ENCODE results near the gene SLCO2A1. TPM values are rescaled to one million over a fixed set of nuclear protein-coding genes. Genes with fewer than 3 reads are reported as not detected.

Gene SLCO2A1
- total RNA-seq, 1 donor: 0.36 TPM

DNA sequence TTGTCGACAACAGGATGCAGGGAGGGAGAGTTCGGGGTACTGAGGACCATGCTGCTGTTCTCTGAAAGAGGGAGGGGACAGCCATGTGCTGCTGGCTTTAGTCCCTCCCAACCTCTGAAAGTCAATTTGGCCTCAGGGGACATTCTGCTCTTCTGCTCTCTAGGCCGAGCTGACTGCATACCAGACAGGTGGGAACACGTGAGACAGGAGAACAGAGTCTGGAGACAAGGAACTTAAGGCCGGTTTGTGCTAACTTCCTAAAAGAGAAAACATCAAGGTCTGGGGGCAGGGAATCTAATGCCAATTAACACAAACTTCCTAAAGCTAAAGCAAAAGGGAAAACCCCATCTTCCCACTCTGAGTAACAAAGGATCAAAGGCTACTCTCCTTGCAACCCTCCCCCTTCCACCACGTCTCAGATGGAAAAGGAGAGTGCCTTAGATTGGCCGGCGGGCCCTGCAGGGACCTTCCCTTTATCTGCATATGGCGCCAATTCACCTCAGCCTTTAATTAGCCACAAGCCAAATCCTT is 41.0 kb downstream of the SLCO2A1 start:
- H2AFZ ChIP-seq (ENCODE audit: low read length): no peak overlapping the region
- no peak overlapping the region for H3K27ac ChIP-seq (ENCODE audit: low read depth, low read length)
- TF ChIP-seq, protein P1, sequence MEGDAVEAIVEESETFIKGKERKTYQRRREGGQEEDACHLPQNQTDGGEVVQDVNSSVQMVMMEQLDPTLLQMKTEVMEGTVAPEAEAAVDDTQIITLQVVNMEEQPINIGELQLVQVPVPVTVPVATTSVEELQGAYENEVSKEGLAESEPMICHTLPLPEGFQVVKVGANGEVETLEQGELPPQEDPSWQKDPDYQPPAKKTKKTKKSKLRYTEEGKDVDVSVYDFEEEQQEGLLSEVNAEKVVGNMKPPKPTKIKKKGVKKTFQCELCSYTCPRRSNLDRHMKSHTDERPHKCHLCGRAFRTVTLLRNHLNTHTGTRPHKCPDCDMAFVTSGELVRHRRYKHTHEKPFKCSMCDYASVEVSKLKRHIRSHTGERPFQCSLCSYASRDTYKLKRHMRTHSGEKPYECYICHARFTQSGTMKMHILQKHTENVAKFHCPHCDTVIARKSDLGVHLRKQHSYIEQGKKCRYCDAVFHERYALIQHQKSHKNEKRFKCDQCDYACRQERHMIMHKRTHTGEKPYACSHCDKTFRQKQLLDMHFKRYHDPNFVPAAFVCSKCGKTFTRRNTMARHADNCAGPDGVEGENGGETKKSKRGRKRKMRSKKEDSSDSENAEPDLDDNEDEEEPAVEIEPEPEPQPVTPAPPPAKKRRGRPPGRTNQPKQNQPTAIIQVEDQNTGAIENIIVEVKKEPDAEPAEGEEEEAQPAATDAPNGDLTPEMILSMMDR (IDR thresholded peaks at IDR 0.05; ENCODE audit: extremely low read depth, low read depth, low read length): no peak
- H3K4me1 ChIP-seq (ENCODE audit: insufficient read depth, low read length): peaks cover 8% of the 10 kb centered on the region
- no peak overlapping the region for H3K4me2 ChIP-seq (ENCODE audit: insufficient read depth, low read length)
- no peaks in the 10 kb centered on the region for H4K20me1 ChIP-seq (ENCODE audit: insufficient read depth, low read length)
- no peaks in the 10 kb centered on the region for H3K9me3 ChIP-seq (ENCODE audit: low read depth, low read length)
- H3K79me2 ChIP-seq (ENCODE audit: insufficient read depth, low read length): no peaks in the 10 kb centered on the region
- H3K36me3 ChIP-seq (ENCODE audit: insufficient read depth, low read length): no peaks in the 10 kb centered on the region
- H3K4me3 ChIP-seq (ENCODE audit: insufficient read depth, low read length): no peak overlapping the region
- peaks cover 18% of the 10 kb centered on the region for H3K27me3 ChIP-seq (ENCODE audit: insufficient read depth, low read length)
- DNase-seq (ENCODE audit: insufficient read length, low spot score, missing footprints): no peak

DNA sequence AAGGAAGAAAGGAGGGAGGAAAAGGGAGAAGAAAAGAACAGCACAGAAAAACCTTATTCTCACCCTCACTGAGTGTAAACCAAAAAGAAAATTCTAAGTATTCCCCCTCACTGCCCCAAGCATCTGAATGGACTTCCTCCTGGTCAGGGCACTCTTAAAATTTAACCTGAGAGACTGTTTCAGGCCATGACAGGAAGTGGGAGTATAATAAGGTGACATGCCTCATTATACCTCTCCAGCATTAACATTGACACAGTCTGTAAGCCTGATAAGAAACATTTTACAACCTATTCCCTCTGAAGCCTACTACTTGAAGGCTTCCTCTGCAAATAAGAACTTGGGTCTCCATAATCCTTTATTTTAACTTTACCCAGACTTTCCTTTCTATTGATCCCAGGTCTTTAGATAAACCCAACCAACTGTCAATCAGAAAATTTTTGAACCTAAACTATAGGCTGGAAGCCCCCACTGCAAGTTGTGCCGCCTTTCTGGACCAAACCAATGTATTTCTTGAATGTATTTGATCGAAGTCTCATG is 41.7 kb downstream of the SLCO2A1 start:
- Histone ChIP-seq H3K4me2 (ENCODE audit: insufficient read depth, low read length) (no peak overlapping the region), H3K36me3 (ENCODE audit: insufficient read depth, low read length) (no peaks in the 10 kb centered on the region), H3K79me2 (ENCODE audit: insufficient read depth, low read length) (no peaks in the 10 kb centered on the region), H3K27me3 (ENCODE audit: insufficient read depth, low read length) (peaks cover 23% of the 10 kb centered on the region), H3K9me3 (ENCODE audit: low read depth, low read length) (no peaks in the 10 kb centered on the region), H3K4me3 (ENCODE audit: insufficient read depth, low read length) (no peak overlapping the region), H2AFZ (ENCODE audit: low read length) (no peak overlapping the region), H3K4me1 (ENCODE audit: insufficient read depth, low read length) (peaks cover 8% of the 10 kb centered on the region), H4K20me1 (ENCODE audit: insufficient read depth, low read length) (no peaks in the 10 kb centered on the region), H3K27ac (ENCODE audit: low read depth, low read length) (no peak overlapping the region)
- no peak for DNase-seq (ENCODE audit: insufficient read length, low spot score, missing footprints)
- TF ChIP-seq, protein P1 (IDR thresholded peaks at IDR 0.05; ENCODE audit: extremely low read depth, low read depth, low read length): no peak

DNA sequence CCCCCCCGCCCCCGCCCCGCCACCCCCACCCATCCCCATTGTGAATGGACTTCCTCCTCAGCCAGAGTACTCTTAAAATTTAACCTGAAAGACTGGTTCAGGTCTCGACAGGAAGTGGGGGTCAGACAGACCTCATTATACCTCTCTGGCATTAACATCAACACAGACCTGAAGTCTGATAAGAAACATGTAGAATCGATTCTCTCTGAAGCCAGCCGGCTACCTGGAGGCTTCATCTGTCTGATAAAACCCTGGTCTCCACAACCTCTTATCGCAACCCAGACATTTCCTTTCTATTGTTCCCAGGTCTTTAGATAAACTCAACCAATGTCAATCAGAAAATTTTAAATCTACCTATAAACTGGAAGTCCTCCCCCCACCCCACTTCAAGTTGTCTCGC is 42.6 kb downstream of the SLCO2A1 start:
- Histone ChIP-seq H3K4me1 (ENCODE audit: insufficient read depth, low read length) (peaks cover 8% of the 10 kb centered on the region), H3K79me2 (ENCODE audit: insufficient read depth, low read length) (no peaks in the 10 kb centered on the region), H3K4me2 (ENCODE audit: insufficient read depth, low read length) (no peak overlapping the region), H3K9me3 (ENCODE audit: low read depth, low read length) (no peaks in the 10 kb centered on the region), H4K20me1 (ENCODE audit: insufficient read depth, low read length) (no peaks in the 10 kb centered on the region), H3K4me3 (ENCODE audit: insufficient read depth, low read length) (no peak overlapping the region), H2AFZ (ENCODE audit: low read length) (no peak overlapping the region), H3K36me3 (ENCODE audit: insufficient read depth, low read length) (no peaks in the 10 kb centered on the region), H3K27me3 (ENCODE audit: insufficient read depth, low read length) (peaks cover 30% of the 10 kb centered on the region), H3K27ac (ENCODE audit: low read depth, low read length) (no peak overlapping the region)
- DNase-seq (ENCODE audit: insufficient read length, low spot score, missing footprints): no peak
- TF ChIP-seq, protein P1 (IDR thresholded peaks at IDR 0.05; ENCODE audit: extremely low read depth, low read depth, low read length): no peak

DNA sequence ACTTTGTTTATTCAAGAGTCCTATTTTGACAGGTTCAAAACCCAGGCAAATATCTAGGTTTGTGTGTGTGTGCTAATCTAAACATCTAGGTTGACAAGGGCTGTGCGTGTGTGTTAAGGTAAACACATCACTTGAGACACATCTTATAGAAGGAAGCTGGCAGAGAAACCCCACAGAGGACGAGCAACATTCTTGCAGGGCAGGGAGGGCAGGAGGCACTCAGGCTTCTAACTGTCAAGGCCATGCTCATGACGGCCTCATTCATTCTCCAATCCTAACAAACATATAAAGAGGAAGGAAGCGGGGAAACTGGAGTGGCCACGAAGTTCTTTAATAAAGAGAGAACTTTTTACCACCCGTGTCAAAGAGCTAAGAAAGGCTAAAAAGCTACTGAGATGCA is 43.4 kb downstream of the SLCO2A1 start:
- Histone ChIP-seq H3K36me3 (ENCODE audit: insufficient read depth, low read length) (no peaks in the 10 kb centered on the region), H3K9me3 (ENCODE audit: low read depth, low read length) (no peaks in the 10 kb centered on the region), H3K4me1 (ENCODE audit: insufficient read depth, low read length) (peaks cover 4% of the 10 kb centered on the region), H3K4me2 (ENCODE audit: insufficient read depth, low read length) (no peak overlapping the region), H3K27ac (ENCODE audit: low read depth, low read length) (no peak overlapping the region), H3K4me3 (ENCODE audit: insufficient read depth, low read length) (no peak overlapping the region), H3K79me2 (ENCODE audit: insufficient read depth, low read length) (no peaks in the 10 kb centered on the region), H4K20me1 (ENCODE audit: insufficient read depth, low read length) (no peaks in the 10 kb centered on the region), H3K27me3 (ENCODE audit: insufficient read depth, low read length) (peaks cover 33% of the 10 kb centered on the region), H2AFZ (ENCODE audit: low read length) (no peak overlapping the region)
- DNase-seq (ENCODE audit: insufficient read length, low spot score, missing footprints): no peak
- TF ChIP-seq, protein P1 (IDR thresholded peaks at IDR 0.05; ENCODE audit: extremely low read depth, low read depth, low read length): no peak

All from osteoblast (primary cell).